Keratinocyte (primary cell): ENCODE results near the gene MAP1LC3B2.

Source experiments
- CTCF ChIP-seq, 3 experiments: IDR thresholded peaks in 1 of 3; conservative IDR thresholded peaks in 1 of 3; optimal IDR thresholded peaks in 1 of 3; 2 replicates in 2 of 3; 3 replicates in 1 of 3; pipeline versions ENCODE3 to v1.5.1; 2011; ENCODE audit warnings: low read length in 3 of 3, mild to moderate bottlenecking in 3 of 3, moderate library complexity in 2 of 3, control low read depth in 1 of 3, inconsistent platforms in 1 of 3; ENCODE audit not compliant: insufficient read depth in 2 of 3; ENCODE audit errors: extremely low read depth in 1 of 3
- EZH2 ChIP-seq: IDR thresholded peaks from one replicate; pipeline ENCODE4 v1.6.1; 2012; ENCODE audit warnings: inconsistent platforms, mild to moderate bottlenecking, low read length, moderate library complexity

- TF ChIP-seq CTCF (optimal IDR thresholded peaks at IDR 0.05 in 1 of 3, IDR thresholded peaks at IDR 0.05 in 1 of 3, conservative IDR thresholded peaks at IDR 0.05 in 1 of 3; ENCODE audit: extremely low read depth in 1 of 3, insufficient read depth in 2 of 3, low read length in 3 of 3) (no peak), EZH2 (no peak)
Measured at GRCh38 chr12:116564080-116564479, 4.9 kb downstream of the MAP1LC3B2 start.
